ENCODE measurements around the gene SLC1A2. TPM values are rescaled to one million over a fixed set of nuclear protein-coding genes. Genes with fewer than 3 reads are reported as not detected.

SLC1A2 gene
- total RNA-seq, 1 experiment from 2014 or later, result 0.50 TPM

DNA sequence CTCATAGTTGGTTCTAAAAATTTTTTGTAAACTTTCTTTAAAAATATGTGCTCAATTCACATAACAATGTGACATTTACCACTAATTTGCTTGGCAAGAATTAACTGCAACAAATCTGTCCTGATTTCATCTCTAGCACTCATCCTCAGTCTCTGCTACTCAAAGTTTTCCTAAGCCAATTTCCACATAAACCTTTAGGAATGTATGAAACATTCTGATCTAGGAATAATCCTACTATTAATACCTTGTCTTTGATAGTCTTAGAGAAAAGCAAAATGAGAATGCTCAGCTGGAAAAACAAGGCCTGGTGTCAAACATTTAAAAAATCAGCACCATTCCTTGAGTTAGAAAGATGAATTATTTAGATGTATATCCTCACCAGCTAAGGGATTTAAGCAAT lies 166.1 kb downstream of the SLC1A2 start:
- H3K9me3 Mint-ChIP-seq, result no peaks in the 10 kb centered on the region
- ChIA-PET POLR2A (no interaction called here), CTCF (no interaction called here)
- no peaks in the 10 kb centered on the region for H3K27me3 Mint-ChIP-seq (ENCODE audit: low read depth)
- TF ChIP-seq ZNF121 (CRISPR knock-in tag; IDR thresholded peaks at IDR 0.05), result no peak
- no peak for TF ChIP-seq EMX1 (CRISPR knock-in tag; IDR thresholded peaks at IDR 0.05)
- TF ChIP-seq, protein P1, sequence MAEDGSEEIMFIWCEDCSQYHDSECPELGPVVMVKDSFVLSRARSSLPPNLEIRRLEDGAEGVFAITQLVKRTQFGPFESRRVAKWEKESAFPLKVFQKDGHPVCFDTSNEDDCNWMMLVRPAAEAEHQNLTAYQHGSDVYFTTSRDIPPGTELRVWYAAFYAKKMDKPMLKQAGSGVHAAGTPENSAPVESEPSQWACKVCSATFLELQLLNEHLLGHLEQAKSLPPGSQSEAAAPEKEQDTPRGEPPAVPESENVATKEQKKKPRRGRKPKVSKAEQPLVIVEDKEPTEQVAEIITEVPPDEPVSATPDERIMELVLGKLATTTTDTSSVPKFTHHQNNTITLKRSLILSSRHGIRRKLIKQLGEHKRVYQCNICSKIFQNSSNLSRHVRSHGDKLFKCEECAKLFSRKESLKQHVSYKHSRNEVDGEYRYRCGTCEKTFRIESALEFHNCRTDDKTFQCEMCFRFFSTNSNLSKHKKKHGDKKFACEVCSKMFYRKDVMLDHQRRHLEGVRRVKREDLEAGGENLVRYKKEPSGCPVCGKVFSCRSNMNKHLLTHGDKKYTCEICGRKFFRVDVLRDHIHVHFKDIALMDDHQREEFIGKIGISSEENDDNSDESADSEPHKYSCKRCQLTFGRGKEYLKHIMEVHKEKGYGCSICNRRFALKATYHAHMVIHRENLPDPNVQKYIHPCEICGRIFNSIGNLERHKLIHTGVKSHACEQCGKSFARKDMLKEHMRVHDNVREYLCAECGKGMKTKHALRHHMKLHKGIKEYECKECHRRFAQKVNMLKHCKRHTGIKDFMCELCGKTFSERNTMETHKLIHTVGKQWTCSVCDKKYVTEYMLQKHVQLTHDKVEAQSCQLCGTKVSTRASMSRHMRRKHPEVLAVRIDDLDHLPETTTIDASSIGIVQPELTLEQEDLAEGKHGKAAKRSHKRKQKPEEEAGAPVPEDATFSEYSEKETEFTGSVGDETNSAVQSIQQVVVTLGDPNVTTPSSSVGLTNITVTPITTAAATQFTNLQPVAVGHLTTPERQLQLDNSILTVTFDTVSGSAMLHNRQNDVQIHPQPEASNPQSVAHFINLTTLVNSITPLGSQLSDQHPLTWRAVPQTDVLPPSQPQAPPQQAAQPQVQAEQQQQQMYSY (CRISPR knock-in tag; IDR thresholded peaks at IDR 0.05), result no peak
- no peak for TF ChIP-seq NFATC4 (CRISPR knock-in tag; IDR thresholded peaks at IDR 0.05)
- TF ChIP-seq, protein P2, sequence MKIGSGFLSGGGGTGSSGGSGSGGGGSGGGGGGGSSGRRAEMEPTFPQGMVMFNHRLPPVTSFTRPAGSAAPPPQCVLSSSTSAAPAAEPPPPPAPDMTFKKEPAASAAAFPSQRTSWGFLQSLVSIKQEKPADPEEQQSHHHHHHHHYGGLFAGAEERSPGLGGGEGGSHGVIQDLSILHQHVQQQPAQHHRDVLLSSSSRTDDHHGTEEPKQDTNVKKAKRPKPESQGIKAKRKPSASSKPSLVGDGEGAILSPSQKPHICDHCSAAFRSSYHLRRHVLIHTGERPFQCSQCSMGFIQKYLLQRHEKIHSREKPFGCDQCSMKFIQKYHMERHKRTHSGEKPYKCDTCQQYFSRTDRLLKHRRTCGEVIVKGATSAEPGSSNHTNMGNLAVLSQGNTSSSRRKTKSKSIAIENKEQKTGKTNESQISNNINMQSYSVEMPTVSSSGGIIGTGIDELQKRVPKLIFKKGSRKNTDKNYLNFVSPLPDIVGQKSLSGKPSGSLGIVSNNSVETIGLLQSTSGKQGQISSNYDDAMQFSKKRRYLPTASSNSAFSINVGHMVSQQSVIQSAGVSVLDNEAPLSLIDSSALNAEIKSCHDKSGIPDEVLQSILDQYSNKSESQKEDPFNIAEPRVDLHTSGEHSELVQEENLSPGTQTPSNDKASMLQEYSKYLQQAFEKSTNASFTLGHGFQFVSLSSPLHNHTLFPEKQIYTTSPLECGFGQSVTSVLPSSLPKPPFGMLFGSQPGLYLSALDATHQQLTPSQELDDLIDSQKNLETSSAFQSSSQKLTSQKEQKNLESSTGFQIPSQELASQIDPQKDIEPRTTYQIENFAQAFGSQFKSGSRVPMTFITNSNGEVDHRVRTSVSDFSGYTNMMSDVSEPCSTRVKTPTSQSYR (CRISPR knock-in tag; IDR thresholded peaks at IDR 0.05), result no peak
- TF ChIP-seq, protein P3, sequence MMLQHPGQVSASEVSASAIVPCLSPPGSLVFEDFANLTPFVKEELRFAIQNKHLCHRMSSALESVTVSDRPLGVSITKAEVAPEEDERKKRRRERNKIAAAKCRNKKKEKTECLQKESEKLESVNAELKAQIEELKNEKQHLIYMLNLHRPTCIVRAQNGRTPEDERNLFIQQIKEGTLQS (CRISPR knock-in tag; conservative IDR thresholded peaks at IDR 0.05), result no peak
- TF ChIP-seq, protein P4, sequence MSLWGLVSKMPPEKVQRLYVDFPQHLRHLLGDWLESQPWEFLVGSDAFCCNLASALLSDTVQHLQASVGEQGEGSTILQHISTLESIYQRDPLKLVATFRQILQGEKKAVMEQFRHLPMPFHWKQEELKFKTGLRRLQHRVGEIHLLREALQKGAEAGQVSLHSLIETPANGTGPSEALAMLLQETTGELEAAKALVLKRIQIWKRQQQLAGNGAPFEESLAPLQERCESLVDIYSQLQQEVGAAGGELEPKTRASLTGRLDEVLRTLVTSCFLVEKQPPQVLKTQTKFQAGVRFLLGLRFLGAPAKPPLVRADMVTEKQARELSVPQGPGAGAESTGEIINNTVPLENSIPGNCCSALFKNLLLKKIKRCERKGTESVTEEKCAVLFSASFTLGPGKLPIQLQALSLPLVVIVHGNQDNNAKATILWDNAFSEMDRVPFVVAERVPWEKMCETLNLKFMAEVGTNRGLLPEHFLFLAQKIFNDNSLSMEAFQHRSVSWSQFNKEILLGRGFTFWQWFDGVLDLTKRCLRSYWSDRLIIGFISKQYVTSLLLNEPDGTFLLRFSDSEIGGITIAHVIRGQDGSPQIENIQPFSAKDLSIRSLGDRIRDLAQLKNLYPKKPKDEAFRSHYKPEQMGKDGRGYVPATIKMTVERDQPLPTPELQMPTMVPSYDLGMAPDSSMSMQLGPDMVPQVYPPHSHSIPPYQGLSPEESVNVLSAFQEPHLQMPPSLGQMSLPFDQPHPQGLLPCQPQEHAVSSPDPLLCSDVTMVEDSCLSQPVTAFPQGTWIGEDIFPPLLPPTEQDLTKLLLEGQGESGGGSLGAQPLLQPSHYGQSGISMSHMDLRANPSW (CRISPR knock-in tag; conservative IDR thresholded peaks at IDR 0.05; ENCODE audit: low read depth), result no peak
- TF ChIP-seq, protein P5, sequence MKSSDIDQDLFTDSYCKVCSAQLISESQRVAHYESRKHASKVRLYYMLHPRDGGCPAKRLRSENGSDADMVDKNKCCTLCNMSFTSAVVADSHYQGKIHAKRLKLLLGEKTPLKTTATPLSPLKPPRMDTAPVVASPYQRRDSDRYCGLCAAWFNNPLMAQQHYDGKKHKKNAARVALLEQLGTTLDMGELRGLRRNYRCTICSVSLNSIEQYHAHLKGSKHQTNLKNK (CRISPR knock-in tag; IDR thresholded peaks at IDR 0.05), result no peak
- TF ChIP-seq, protein P6, sequence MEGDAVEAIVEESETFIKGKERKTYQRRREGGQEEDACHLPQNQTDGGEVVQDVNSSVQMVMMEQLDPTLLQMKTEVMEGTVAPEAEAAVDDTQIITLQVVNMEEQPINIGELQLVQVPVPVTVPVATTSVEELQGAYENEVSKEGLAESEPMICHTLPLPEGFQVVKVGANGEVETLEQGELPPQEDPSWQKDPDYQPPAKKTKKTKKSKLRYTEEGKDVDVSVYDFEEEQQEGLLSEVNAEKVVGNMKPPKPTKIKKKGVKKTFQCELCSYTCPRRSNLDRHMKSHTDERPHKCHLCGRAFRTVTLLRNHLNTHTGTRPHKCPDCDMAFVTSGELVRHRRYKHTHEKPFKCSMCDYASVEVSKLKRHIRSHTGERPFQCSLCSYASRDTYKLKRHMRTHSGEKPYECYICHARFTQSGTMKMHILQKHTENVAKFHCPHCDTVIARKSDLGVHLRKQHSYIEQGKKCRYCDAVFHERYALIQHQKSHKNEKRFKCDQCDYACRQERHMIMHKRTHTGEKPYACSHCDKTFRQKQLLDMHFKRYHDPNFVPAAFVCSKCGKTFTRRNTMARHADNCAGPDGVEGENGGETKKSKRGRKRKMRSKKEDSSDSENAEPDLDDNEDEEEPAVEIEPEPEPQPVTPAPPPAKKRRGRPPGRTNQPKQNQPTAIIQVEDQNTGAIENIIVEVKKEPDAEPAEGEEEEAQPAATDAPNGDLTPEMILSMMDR (IDR thresholded peaks at IDR 0.05), result no peak
- TF ChIP-seq, protein P7, sequence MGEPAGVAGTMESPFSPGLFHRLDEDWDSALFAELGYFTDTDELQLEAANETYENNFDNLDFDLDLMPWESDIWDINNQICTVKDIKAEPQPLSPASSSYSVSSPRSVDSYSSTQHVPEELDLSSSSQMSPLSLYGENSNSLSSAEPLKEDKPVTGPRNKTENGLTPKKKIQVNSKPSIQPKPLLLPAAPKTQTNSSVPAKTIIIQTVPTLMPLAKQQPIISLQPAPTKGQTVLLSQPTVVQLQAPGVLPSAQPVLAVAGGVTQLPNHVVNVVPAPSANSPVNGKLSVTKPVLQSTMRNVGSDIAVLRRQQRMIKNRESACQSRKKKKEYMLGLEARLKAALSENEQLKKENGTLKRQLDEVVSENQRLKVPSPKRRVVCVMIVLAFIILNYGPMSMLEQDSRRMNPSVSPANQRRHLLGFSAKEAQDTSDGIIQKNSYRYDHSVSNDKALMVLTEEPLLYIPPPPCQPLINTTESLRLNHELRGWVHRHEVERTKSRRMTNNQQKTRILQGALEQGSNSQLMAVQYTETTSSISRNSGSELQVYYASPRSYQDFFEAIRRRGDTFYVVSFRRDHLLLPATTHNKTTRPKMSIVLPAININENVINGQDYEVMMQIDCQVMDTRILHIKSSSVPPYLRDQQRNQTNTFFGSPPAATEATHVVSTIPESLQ (CRISPR knock-in tag; IDR thresholded peaks at IDR 0.05), result no peak
- no peak for TF ChIP-seq ZNF671 (CRISPR knock-in tag; IDR thresholded peaks at IDR 0.05)
- TF ChIP-seq JAZF1 (CRISPR knock-in tag; IDR thresholded peaks at IDR 0.05), result no peak
- TF ChIP-seq TEAD4 (CRISPR knock-in tag; IDR thresholded peaks at IDR 0.05), result no peak
- TF ChIP-seq, protein P8, sequence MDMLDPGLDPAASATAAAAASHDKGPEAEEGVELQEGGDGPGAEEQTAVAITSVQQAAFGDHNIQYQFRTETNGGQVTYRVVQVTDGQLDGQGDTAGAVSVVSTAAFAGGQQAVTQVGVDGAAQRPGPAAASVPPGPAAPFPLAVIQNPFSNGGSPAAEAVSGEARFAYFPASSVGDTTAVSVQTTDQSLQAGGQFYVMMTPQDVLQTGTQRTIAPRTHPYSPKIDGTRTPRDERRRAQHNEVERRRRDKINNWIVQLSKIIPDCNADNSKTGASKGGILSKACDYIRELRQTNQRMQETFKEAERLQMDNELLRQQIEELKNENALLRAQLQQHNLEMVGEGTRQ (CRISPR knock-in tag; IDR thresholded peaks at IDR 0.05), result no peak
- TF ChIP-seq, protein P9, sequence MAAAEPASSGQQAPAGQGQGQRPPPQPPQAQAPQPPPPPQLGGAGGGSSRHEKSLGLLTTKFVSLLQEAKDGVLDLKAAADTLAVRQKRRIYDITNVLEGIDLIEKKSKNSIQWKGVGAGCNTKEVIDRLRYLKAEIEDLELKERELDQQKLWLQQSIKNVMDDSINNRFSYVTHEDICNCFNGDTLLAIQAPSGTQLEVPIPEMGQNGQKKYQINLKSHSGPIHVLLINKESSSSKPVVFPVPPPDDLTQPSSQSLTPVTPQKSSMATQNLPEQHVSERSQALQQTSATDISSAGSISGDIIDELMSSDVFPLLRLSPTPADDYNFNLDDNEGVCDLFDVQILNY (CRISPR knock-in tag; IDR thresholded peaks at IDR 0.05), result no peak
- no peak for DNase-seq (ENCODE audit: low spot score)
- H3K4me1 Mint-ChIP-seq, result no peaks in the 10 kb centered on the region
- no peak overlapping the region for H3K27ac Mint-ChIP-seq
- H3K36me3 Mint-ChIP-seq, result no peaks in the 10 kb centered on the region
- no peak overlapping the region for H3K4me3 Mint-ChIP-seq
- no peak for ATAC-seq
